ENCODE measurements around the gene BCL2L11.

- TF ChIP-seq CREB1 (CRISPR knock-in tag; IDR thresholded peaks at IDR 0.05; ENCODE audit: low read depth) (no peak), EZH2 (IDR thresholded peaks at IDR 0.05; ENCODE audit: low read depth, unreplicated experiment) (no peak), CTCF (conservative IDR thresholded peaks at IDR 0.05; ENCODE audit: low read depth in 2 of 2) (no peak), POLR2AphosphoS5 (IDR thresholded peaks at IDR 0.05; ENCODE audit: low read depth) (no peak), EZH2phosphoT487 (IDR thresholded peaks at IDR 0.05; ENCODE audit: unreplicated experiment) (no peak), ETS1 (IDR thresholded peaks at IDR 0.05) (no peak), REST (IDR thresholded peaks at IDR 0.05; ENCODE audit: unreplicated experiment) (no peak), NANOG (IDR thresholded peaks at IDR 0.05; ENCODE audit: borderline replicate concordance) (no peak), JUNB (IDR thresholded peaks at IDR 0.05; ENCODE audit: unreplicated experiment) (no peak), ZNF331 (CRISPR knock-in tag; IDR thresholded peaks at IDR 0.05; ENCODE audit: low read depth) (no peak), STAT1 (IDR thresholded peaks at IDR 0.05; ENCODE audit: unreplicated experiment) (no peak)
These were observed 84.0 kb downstream of the BCL2L11 start for GRCh38 chr2:111204706-111205105.
